Activated B cell treated with CpG ODN at 0.5 μM for 24 hours (primary cell): Measurements from ENCODE around the gene ALDH2. TPM values are rescaled to one million over a fixed set of nuclear protein-coding genes. Genes with fewer than 3 reads are reported as not detected.
"Not testable (repeated sequence)": the region's sequence is repeated elsewhere in the genome, so short reads cannot be mapped to it uniquely, and the experiment has no call there.

Experiments used
- ATAC-seq: fragments of 200-7000 bp; cut with Tn5 transposase; one replicate; pipeline ENCODE4 v1.10.0; 2021; ENCODE audit warnings: low read depth, mild to moderate bottlenecking, moderate library complexity
- CTCF ChIA-PET: fragments of 350-600 bp; sonication (Branson Sonifier 250); formaldehyde crosslinking; loops from one replicate; lab custom pipeline; 2021; ENCODE audit warnings: antibody characterized with exemption; lab: Charles Lee
- POLR2A ChIA-PET: fragments of 350-600 bp; sonication (Branson Sonifier 250); formaldehyde crosslinking; loops from one replicate; lab custom pipeline; 2021; ENCODE audit warnings: antibody characterized with exemption; lab: Charles Lee
- DNase-seq: peaks from one replicate; pipeline ENCODE4 v3.0.0; 2022
- H3K27ac Mint-ChIP-seq: one replicate; pipeline ENCODE4 v1.8.0; 2020; ENCODE audit warnings: mixed read lengths
- H3K27me3 Mint-ChIP-seq: one replicate; pipeline ENCODE4 v1.8.0; 2021; ENCODE audit warnings: mixed read lengths
- H3K36me3 Mint-ChIP-seq: one replicate; pipeline ENCODE4 v1.8.0; 2021; ENCODE audit warnings: low read depth, mixed read lengths
- H3K4me1 Mint-ChIP-seq: one replicate; pipeline ENCODE4 v1.8.0; 2021; ENCODE audit warnings: mixed read lengths
- H3K4me3 Mint-ChIP-seq: one replicate; pipeline ENCODE4 v1.8.0; 2020; ENCODE audit warnings: mild to moderate bottlenecking, mixed read lengths
- H3K9me3 Mint-ChIP-seq: one replicate; pipeline ENCODE4 v1.8.0; 2020; ENCODE audit warnings: mixed read lengths
- intact Hi-C: fragments of 100-400 bp; cut with micrococcal nuclease; formaldehyde crosslinking; loops from one replicate; pipeline ENCODE4 v1.15.1; 2024
- total RNA-seq: library from RNA; stranded (reverse); gene quantifications from 2 replicates; pipeline ENCODE4 v1.2.3, GENCODE V29; 2022
- TF ChIP-seq, protein P1 (sequence below): fragments of 200-600 bp; IDR thresholded peaks from one replicate; pipeline ENCODE4 v1.8.0; 2022; ENCODE audit warnings: antibody characterized with exemption, mild to moderate bottlenecking

The ALDH2 gene
- total RNA-seq, 1 donor from 2014 or later: 36.0 TPM

DNA sequence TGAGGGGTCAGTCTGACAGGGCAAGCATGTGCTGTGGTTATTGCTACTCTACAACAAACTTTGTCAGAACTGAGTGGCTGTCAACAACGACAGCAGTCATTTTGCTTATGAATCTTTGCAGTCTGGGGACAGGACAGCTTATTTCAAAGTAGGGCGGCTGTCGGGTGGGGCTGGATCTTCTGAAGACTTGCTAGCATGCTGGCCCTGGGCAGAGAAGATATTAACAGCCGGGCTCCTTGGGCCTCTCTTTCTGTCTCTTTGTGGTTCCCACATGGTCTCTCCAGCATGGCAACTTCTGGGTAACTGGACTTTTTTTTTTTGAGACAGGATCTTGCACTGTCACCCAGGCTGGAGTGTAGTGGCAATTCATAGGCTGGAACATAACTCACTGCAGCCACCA is 33.9 kb upstream of the ALDH2 start:
- TF ChIP-seq, protein P1, sequence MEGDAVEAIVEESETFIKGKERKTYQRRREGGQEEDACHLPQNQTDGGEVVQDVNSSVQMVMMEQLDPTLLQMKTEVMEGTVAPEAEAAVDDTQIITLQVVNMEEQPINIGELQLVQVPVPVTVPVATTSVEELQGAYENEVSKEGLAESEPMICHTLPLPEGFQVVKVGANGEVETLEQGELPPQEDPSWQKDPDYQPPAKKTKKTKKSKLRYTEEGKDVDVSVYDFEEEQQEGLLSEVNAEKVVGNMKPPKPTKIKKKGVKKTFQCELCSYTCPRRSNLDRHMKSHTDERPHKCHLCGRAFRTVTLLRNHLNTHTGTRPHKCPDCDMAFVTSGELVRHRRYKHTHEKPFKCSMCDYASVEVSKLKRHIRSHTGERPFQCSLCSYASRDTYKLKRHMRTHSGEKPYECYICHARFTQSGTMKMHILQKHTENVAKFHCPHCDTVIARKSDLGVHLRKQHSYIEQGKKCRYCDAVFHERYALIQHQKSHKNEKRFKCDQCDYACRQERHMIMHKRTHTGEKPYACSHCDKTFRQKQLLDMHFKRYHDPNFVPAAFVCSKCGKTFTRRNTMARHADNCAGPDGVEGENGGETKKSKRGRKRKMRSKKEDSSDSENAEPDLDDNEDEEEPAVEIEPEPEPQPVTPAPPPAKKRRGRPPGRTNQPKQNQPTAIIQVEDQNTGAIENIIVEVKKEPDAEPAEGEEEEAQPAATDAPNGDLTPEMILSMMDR: no peak
- Mint-ChIP-seq H3K27ac (no peak overlapping the region), H3K4me3 (no peak overlapping the region), H3K4me1 (peaks cover 11% of the 10 kb centered on the region), H3K36me3 (peaks cover 61% of the 10 kb centered on the region), H3K9me3 (no peaks in the 10 kb centered on the region), H3K27me3 (no peaks in the 10 kb centered on the region)
- ATAC-seq: no peak
- CTCF ChIA-PET: no interaction called here
- intact Hi-C loops: no loop called here
- POLR2A ChIA-PET: no interaction called here
- DNase-seq: no peak

DNA sequence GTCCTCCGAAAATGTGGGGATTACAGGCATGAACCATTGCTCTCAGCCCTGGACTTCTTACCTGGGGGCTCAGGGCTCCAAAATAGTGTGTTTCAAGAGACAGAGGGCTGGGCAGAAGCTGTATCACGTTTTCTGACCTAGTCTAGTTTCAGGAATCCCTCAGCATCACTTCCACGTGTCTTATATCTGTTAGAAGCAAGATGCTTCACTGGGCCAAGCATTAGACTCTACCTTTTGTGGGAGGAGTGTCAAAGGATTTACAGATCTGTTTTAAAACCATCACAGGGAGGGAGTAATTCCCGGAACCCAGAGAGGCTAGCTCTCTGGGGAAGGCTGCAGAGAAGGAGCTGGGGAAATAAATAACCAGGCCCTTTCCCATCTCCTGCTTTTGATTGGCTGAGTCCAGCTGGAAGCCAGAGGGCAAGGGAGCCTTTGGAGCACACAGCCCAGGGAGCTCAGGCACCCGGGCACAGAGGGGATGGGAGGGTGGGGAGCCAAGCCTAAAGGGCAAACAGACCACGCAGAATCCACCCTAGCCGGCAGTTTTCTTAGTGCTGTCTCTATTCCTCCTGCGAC is 33.3 kb upstream of the ALDH2 start:
- no peaks in the 10 kb centered on the region for H3K9me3 Mint-ChIP-seq
- TF ChIP-seq, protein P1: no peak
- no peak for DNase-seq
- intact Hi-C loops: no loop called here
- no peak for ATAC-seq
- peaks cover 60% of the 10 kb centered on the region for H3K36me3 Mint-ChIP-seq
- POLR2A ChIA-PET: no interaction called here
- CTCF ChIA-PET: no interaction called here
- H3K27me3 Mint-ChIP-seq: no peaks in the 10 kb centered on the region
- peaks cover 11% of the 10 kb centered on the region for H3K4me1 Mint-ChIP-seq
- H3K4me3 Mint-ChIP-seq: no peak overlapping the region
- no peak overlapping the region for H3K27ac Mint-ChIP-seq

DNA sequence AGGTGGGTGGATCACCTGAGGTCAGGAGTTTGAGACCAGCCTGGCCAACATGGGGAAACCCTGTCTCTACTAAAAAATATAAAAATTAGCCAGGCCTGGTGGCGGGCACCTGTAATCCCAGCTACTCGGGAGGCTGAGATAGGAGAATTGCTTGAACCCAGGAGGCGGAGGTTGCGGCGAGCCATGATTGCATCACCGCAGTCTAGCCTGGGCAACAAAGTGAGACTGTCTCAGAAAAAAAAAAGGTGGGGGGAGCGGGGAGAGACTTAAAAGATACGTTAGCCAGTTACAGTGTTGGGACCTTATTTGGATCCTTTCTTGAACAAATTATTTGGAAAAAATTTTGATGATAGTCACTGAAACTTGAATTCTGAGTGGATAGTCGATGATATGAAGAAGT is 27.2 kb upstream of the ALDH2 start:
- H3K4me1 Mint-ChIP-seq, H3K9me3 Mint-ChIP-seq, H3K27ac Mint-ChIP-seq, CTCF ChIA-PET, H3K4me3 Mint-ChIP-seq, DNase-seq, intact Hi-C loops, H3K27me3 Mint-ChIP-seq, ATAC-seq, POLR2A ChIA-PET: not testable (repeated sequence)
- peaks cover 36% of the 10 kb centered on the region for H3K36me3 Mint-ChIP-seq

DNA sequence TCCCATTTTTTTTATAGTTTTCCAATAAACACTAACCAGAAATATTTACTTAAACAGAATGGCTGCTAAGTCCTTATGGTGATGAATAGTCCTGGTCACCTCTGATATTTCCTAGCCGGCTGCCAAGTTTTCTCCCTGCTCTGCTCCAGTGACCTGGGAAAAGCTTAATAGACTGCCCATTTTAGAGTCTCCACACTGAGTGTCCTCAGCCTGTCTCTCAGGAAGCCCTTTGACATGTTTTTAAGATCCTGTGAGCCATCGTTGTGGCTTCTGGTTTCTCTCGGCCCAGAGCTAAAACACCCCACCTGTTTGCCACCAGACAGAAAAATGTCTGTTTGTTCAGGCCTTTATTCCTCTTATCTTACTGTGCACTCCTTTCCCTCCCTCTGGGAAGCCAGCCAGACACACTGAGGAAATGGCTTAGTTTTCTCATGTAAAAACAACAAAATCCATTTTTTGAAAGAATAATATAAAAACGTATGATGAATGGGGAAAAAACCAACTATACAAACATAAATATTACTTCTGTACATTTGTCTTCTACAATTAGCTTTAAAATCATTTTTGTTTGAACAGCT is 25.4 kb upstream of the ALDH2 start:
- ATAC-seq (no peak), DNase-seq (no peak)
- Mint-ChIP-seq H3K36me3 (peaks cover 46% of the 10 kb centered on the region), H3K27ac (no peak overlapping the region), H3K4me1 (no peaks in the 10 kb centered on the region), H3K27me3 (no peaks in the 10 kb centered on the region), H3K4me3 (no peak overlapping the region), H3K9me3 (no peaks in the 10 kb centered on the region)
- CTCF ChIA-PET: interaction anchor here (1.0 kb wide), 1 partner anchor 12 kb away, joined by 3 read pairs; no protein-coding TSS in a partner anchor
- POLR2A ChIA-PET: interaction anchor here (0.6 to 0.7 kb wide), 2 partner anchors 13 to 534 kb away, joined by 4 to 5 read pairs; no protein-coding TSS in a partner anchor
- TF ChIP-seq, protein P1: no peak
- intact Hi-C loops: no loop called here

DNA sequence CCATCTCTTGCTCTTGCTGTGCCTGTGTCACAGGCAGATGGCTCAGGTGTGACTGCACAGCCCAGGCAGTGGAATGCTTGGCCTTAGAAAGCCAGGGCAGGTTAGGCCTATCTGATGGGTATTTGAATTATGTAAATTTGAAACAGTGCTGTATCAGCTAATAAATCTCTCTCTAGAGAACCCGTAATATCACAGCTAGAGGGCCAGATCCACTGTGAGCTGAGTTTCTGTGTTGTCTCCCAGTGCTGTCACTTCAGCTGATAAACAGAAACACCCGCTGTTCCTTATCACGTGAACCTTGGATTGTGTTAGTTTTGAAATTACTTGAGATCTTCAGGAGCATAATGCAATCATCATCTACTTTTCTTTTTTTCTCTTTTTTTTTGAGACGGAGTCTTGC is 21.5 kb upstream of the ALDH2 start:
- H3K36me3 Mint-ChIP-seq: peaks cover 47% of the 10 kb centered on the region
- H3K4me3 Mint-ChIP-seq: no peak overlapping the region
- no peaks in the 10 kb centered on the region for H3K9me3 Mint-ChIP-seq
- no peaks in the 10 kb centered on the region for H3K27me3 Mint-ChIP-seq
- H3K27ac Mint-ChIP-seq: no peak overlapping the region
- intact Hi-C loops: no loop called here
- TF ChIP-seq, protein P1: no peak
- ATAC-seq (no peak), DNase-seq (no peak)
- CTCF ChIA-PET: interaction anchor here (1.2 to 1.5 kb wide), 2 partner anchors 67 to 68 kb away, joined by 3 to 4 read pairs; no protein-coding TSS in a partner anchor
- POLR2A ChIA-PET: interaction anchor here (1.3 kb wide), 1 partner anchor 19 kb away, joined by 3 read pairs; no protein-coding TSS in a partner anchor
- no peaks in the 10 kb centered on the region for H3K4me1 Mint-ChIP-seq
